Measurements from ENCODE around the gene SCART1. TPM values are rescaled to one million over a fixed set of nuclear protein-coding genes. Genes with fewer than 3 reads are reported as not detected.
"Not testable (repeated sequence)": the region's sequence is repeated elsewhere in the genome, so short reads cannot be mapped to it uniquely, and the experiment has no call there.

SCART1 gene
- total RNA-seq, 2 experiments from 2014 or later, result 5.0 to 5.2 TPM

- DNase-seq (peak in 2 of 14 experiments; percentile 13 to 32), ATAC-seq (ENCODE audit: poor library complexity) (peak; percentile 32)
- no peak overlapping the region for H3K27ac Mint-ChIP-seq
- H3K27me3 Mint-ChIP-seq, result no peaks in the 10 kb centered on the region
- TF ChIP-seq, protein P1, sequence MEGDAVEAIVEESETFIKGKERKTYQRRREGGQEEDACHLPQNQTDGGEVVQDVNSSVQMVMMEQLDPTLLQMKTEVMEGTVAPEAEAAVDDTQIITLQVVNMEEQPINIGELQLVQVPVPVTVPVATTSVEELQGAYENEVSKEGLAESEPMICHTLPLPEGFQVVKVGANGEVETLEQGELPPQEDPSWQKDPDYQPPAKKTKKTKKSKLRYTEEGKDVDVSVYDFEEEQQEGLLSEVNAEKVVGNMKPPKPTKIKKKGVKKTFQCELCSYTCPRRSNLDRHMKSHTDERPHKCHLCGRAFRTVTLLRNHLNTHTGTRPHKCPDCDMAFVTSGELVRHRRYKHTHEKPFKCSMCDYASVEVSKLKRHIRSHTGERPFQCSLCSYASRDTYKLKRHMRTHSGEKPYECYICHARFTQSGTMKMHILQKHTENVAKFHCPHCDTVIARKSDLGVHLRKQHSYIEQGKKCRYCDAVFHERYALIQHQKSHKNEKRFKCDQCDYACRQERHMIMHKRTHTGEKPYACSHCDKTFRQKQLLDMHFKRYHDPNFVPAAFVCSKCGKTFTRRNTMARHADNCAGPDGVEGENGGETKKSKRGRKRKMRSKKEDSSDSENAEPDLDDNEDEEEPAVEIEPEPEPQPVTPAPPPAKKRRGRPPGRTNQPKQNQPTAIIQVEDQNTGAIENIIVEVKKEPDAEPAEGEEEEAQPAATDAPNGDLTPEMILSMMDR (IDR thresholded peaks at IDR 0.05), result no peak
- peaks cover 6 to 7% of the 10 kb centered on the region in 2 experiments for H3K27me3 ChIP-seq (ENCODE audit: control insufficient read depth in 1 of 2, insufficient read depth in 2 of 2, low read length in 2 of 2)
- no peaks in the 10 kb centered on the region for H3K4me1 Mint-ChIP-seq (ENCODE audit: low read depth)
- H3K9me3 Mint-ChIP-seq, result no peaks in the 10 kb centered on the region
- ChIA-PET CTCF (no interaction called here), POLR2A (no interaction called here)
- H3K4me3 ChIP-seq (ENCODE audit: low read length), result no peak overlapping the region
- H3K36me3 Mint-ChIP-seq (ENCODE audit: low read depth), result peaks cover 26% of the 10 kb centered on the region
- peaks cover 17% of the 10 kb centered on the region for H3K36me3 ChIP-seq (ENCODE audit: insufficient read depth, low read length)
- no peak overlapping the region for H3K27ac ChIP-seq (ENCODE audit: low read depth in 1 of 2, low read length in 2 of 2)
- H3K9me3 ChIP-seq (ENCODE audit: control insufficient read depth in 1 of 2, insufficient read depth in 1 of 2, low read length in 2 of 2), result peaks cover 0 to 4% of the 10 kb centered on the region in 2 experiments
- H3K4me3 Mint-ChIP-seq, result peak overlapping the region; percentile 25
- peaks cover 6% of the 10 kb centered on the region for H3K4me1 ChIP-seq (ENCODE audit: insufficient read depth, low read length)
- intact Hi-C loops (cut with DNase I, micrococcal nuclease), result no loop called here
Measured at GRCh38 chr10:133422807-133423771, 30.7 kb upstream of the SCART1 start.

- intact Hi-C loops (cut with DNase I, micrococcal nuclease); H3K4me3 ChIP-seq (ENCODE audit: low read length); H3K27ac ChIP-seq (ENCODE audit: low read depth in 1 of 2, low read length in 2 of 2); H3K27me3 ChIP-seq (ENCODE audit: control insufficient read depth in 1 of 2, insufficient read depth in 2 of 2, low read length in 2 of 2); H3K9me3 Mint-ChIP-seq; CTCF ChIA-PET; ATAC-seq (ENCODE audit: poor library complexity); POLR2A ChIA-PET; H3K4me1 ChIP-seq (ENCODE audit: insufficient read depth, low read length); H3K27ac Mint-ChIP-seq; H3K27me3 Mint-ChIP-seq; H3K4me3 Mint-ChIP-seq; H3K4me1 Mint-ChIP-seq (ENCODE audit: low read depth); H3K9me3 ChIP-seq (ENCODE audit: control insufficient read depth in 1 of 2, insufficient read depth in 1 of 2, low read length in 2 of 2); DNase-seq: not testable (repeated sequence)
- peaks cover 16% of the 10 kb centered on the region for H3K36me3 Mint-ChIP-seq (ENCODE audit: low read depth)
- peaks cover 10% of the 10 kb centered on the region for H3K36me3 ChIP-seq (ENCODE audit: insufficient read depth, low read length)
Measured at GRCh38 chr10:133424102-133424501, 29.6 kb upstream of the SCART1 start.

GRCh38 chr10:133424601-133425000 lies 29.1 kb upstream of the SCART1 start, which contains the start of gene SPRN:
Gene SPRN (minus strand): TSS chr10:133424625. CDS start chr10:133423681, 944 bp downstream.
- Mint-ChIP-seq H3K36me3 (ENCODE audit: low read depth) (peaks cover 11% of the 10 kb centered on the region), H3K4me3 (peak within 1 kb of the TSS; percentile 25)
- ATAC-seq (ENCODE audit: poor library complexity); H3K4me1 Mint-ChIP-seq (ENCODE audit: low read depth); CTCF ChIA-PET; H3K9me3 ChIP-seq (ENCODE audit: control insufficient read depth in 1 of 2, insufficient read depth in 1 of 2, low read length in 2 of 2); H3K36me3 ChIP-seq (ENCODE audit: insufficient read depth, low read length); DNase-seq; H3K4me3 ChIP-seq (ENCODE audit: low read length); POLR2A ChIA-PET; H3K4me1 ChIP-seq (ENCODE audit: insufficient read depth, low read length); H3K9me3 Mint-ChIP-seq; H3K27me3 ChIP-seq (ENCODE audit: control insufficient read depth in 1 of 2, insufficient read depth in 2 of 2, low read length in 2 of 2); H3K27ac ChIP-seq (ENCODE audit: low read depth in 1 of 2, low read length in 2 of 2); H3K27ac Mint-ChIP-seq; intact Hi-C loops (cut with DNase I, micrococcal nuclease); H3K27me3 Mint-ChIP-seq: not testable (repeated sequence)

GRCh38 chr10:133429571-133429970 lies 24.2 kb upstream of the SCART1 start:
- DNase-seq; H3K27ac Mint-ChIP-seq; POLR2A ChIA-PET; H3K27me3 ChIP-seq (ENCODE audit: control insufficient read depth in 1 of 2, insufficient read depth in 2 of 2, low read length in 2 of 2); H3K4me1 Mint-ChIP-seq (ENCODE audit: low read depth); H3K27ac ChIP-seq (ENCODE audit: low read depth in 1 of 2, low read length in 2 of 2); CTCF ChIA-PET; H3K4me3 ChIP-seq (ENCODE audit: low read length); intact Hi-C loops (cut with DNase I, micrococcal nuclease); H3K9me3 Mint-ChIP-seq; H3K9me3 ChIP-seq (ENCODE audit: control insufficient read depth in 1 of 2, insufficient read depth in 1 of 2, low read length in 2 of 2); ATAC-seq (ENCODE audit: poor library complexity); H3K27me3 Mint-ChIP-seq; H3K36me3 ChIP-seq (ENCODE audit: insufficient read depth, low read length); H3K4me3 Mint-ChIP-seq; H3K36me3 Mint-ChIP-seq (ENCODE audit: low read depth); H3K4me1 ChIP-seq (ENCODE audit: insufficient read depth, low read length): not testable (repeated sequence)

GRCh38 chr10:133431888-133432613 lies 21.7 kb upstream of the SCART1 start:
- CTCF ChIA-PET, H3K27me3 Mint-ChIP-seq, POLR2A ChIA-PET: not testable (repeated sequence)

GRCh38 chr10:133432789-133433188 lies 21.0 kb upstream of the SCART1 start:
- intact Hi-C loops (cut with DNase I, micrococcal nuclease), result loop anchor here in 1 of 2 experiments (10.0 kb wide), 1 partner anchor 142 kb away; no protein-coding TSS in a partner anchor
- H3K4me3 Mint-ChIP-seq; H3K36me3 ChIP-seq (ENCODE audit: insufficient read depth, low read length); H3K27ac ChIP-seq (ENCODE audit: low read depth in 1 of 2, low read length in 2 of 2); H3K9me3 Mint-ChIP-seq; CTCF ChIA-PET; H3K27ac Mint-ChIP-seq; H3K4me1 Mint-ChIP-seq (ENCODE audit: low read depth); H3K4me1 ChIP-seq (ENCODE audit: insufficient read depth, low read length); H3K9me3 ChIP-seq (ENCODE audit: control insufficient read depth in 1 of 2, insufficient read depth in 1 of 2, low read length in 2 of 2); POLR2A ChIA-PET; ATAC-seq (ENCODE audit: poor library complexity); H3K4me3 ChIP-seq (ENCODE audit: low read length); H3K27me3 Mint-ChIP-seq; DNase-seq; H3K36me3 Mint-ChIP-seq (ENCODE audit: low read depth); H3K27me3 ChIP-seq (ENCODE audit: control insufficient read depth in 1 of 2, insufficient read depth in 2 of 2, low read length in 2 of 2): not testable (repeated sequence)

More at GRCh38 chr10:133431888-133432613, 21.7 kb upstream of the SCART1 start:
- not testable (repeated sequence) for H3K4me1 ChIP-seq (ENCODE audit: insufficient read depth, low read length); ATAC-seq (ENCODE audit: poor library complexity); H3K9me3 Mint-ChIP-seq; DNase-seq; H3K4me1 Mint-ChIP-seq (ENCODE audit: low read depth); H3K27ac Mint-ChIP-seq; H3K9me3 ChIP-seq (ENCODE audit: control insufficient read depth in 1 of 2, insufficient read depth in 1 of 2, low read length in 2 of 2); H3K27me3 ChIP-seq (ENCODE audit: control insufficient read depth in 1 of 2, insufficient read depth in 2 of 2, low read length in 2 of 2); H3K36me3 ChIP-seq (ENCODE audit: insufficient read depth, low read length); H3K4me3 ChIP-seq (ENCODE audit: low read length); H3K36me3 Mint-ChIP-seq (ENCODE audit: low read depth); H3K4me3 Mint-ChIP-seq; H3K27ac ChIP-seq (ENCODE audit: low read depth in 1 of 2, low read length in 2 of 2)
- intact Hi-C loops (cut with DNase I, micrococcal nuclease), result loop anchor here in 1 of 2 experiments (10.0 kb wide), 1 partner anchor 143 kb away; no protein-coding TSS in a partner anchor

All from CD4-positive, alpha-beta T cell (primary cell).